ENCODE results near the gene SASS6.
A peak's percentile ranks its signal among the peaks of the same experiment; 100 is the strongest.
"Not testable (repeated sequence)": the region's sequence is repeated elsewhere in the genome, so short reads cannot be mapped to it uniquely, and the experiment has no call there.

SASS6 gene

GRCh38 chr1:100107696-100108095, 25.0 kb downstream of the SASS6 start:
- no peak for DNase-seq

GRCh38 chr1:100101564-100101963, 31.2 kb downstream of the SASS6 start:
- no peak for DNase-seq

- DNase-seq: peak; percentile 41
Measured at GRCh38 chr1:100100202-100100601, 32.5 kb downstream of the SASS6 start.

DNA sequence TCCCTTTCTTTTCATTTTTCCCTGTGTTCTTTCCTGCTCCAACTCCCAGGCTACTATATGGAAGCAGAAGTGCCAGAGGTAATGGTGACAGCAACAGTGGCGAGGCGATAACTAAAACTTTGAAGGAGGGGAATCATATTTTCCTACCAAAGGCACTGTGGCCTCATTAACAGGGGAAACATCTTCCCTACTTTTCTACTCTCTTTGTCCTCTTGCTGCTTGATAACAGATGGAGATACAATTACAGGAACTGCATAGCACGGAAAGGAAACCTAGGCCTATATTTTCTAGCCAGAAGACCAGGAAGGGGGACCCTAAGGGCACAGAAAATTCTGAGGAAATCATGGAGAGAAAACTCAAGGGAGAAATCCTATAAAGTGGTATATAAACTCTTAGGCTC, 42.3 kb downstream of the SASS6 start:
- no peak for DNase-seq

GRCh38 chr1:100089082-100089481, 43.6 kb downstream of the SASS6 start:
- DNase-seq: no peak

GRCh38 chr1:100087396-100087795, 45.3 kb downstream of the SASS6 start:
- DNase-seq: no peak

DNA sequence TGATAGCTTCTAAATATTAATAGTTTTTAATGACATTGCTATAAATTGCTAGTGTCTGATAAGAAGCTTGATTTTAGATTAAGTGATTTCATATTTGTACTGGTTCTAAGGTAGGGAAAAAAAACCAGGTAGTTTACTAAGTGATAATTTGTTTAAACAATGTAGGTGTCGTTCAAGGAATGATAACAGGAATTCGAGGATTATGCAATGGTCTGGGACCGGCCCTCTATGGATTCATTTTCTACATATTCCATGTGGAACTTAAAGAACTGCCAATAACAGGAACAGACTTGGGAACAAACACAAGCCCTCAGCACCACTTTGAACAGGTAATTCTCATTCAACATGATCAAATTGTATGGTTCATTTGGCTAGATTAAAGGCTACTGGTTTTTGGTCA, 52.4 kb downstream of the SASS6 start:
- no peak for DNase-seq

DNA sequence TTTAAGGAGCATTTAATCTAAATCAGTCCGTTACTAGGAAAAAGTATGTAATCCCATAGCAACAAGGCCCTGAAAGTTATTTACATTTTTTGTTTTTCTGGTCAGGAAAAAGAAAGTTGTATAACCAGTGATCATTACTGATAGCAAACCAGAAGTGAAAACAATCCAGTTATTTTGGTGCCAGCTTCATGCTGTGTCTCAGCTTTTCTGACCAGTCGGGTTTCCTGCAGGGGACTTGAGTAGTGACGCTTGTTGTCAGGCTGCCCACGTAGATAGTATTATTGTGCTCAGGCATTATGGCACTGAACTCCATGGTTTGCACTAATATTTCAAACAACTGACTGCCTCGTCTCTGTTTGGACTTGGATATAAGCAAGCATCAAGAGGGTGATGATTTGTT, 55.2 kb downstream of the SASS6 start:
- no peak for DNase-seq

- no peak for DNase-seq
Measured at GRCh38 chr1:100076744-100077143, 56.0 kb downstream of the SASS6 start.

GRCh38 chr1:100076319-100076718, 56.4 kb downstream of the SASS6 start:
- no peak for DNase-seq

- no peak for DNase-seq
Measured at GRCh38 chr1:100075773-100076172, 57.0 kb downstream of the SASS6 start.

- DNase-seq: no peak
Measured at GRCh38 chr1:100074604-100075395, 57.9 kb downstream of the SASS6 start.

DNA sequence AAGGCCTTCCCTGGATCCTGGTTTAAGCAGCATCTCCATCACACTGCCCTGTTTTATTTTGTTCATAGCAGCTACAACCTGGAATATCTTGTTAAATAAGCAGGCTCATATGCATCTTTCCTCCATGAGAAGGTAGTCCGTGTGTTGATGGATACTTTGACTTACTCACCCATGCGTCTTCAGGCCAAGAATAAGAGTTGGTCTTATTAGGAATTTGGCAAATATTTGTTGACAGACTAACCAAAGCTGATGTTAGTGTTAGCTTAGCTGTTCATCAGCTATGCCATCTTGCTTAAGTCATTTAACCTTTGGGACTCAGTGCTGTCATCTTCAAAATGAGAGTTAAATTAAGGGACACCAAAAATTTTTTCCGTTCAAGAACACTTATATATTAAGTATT, 59.2 kb downstream of the SASS6 start:
- no peak for DNase-seq

DNA sequence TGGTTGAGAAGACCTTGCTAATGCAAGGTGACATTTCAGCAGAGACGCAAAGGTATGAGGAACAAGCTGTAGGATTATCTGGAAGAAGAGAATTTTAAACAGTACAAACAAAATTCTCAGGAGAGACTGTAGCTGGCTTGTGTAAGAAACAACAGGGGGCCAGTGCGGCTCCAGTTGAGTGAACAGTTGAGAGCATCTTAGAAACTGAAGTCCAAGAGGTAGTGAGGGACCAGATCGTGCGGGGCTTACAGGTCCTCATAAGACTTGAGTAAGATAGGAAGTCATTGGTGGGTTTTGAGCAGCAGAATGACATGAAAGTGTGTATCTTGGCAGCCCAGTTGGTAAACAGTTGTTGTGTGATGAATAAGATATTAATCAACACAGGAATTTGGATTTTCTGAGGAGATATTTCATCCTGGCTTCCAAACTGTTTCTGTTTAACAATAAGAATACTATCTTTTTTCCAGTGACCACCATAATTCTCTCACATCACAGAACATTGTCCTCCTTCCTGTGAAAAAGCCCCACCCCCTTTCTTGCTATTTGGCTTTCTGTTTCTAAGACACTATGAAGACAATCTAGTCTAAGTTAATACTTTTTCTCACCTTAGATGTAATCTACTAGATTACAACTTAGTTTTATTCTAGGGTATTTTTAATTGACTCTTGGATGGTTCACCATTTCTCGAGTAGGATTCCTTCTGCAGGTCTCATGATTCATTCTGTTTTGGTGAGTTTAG, 62.4 kb downstream of the SASS6 start:
- DNase-seq: no peak

GRCh38 chr1:100065969-100066227, 66.8 kb downstream of the SASS6 start:
- DNase-seq: no peak

- no peak for DNase-seq
Measured at GRCh38 chr1:100065183-100065968, 67.4 kb downstream of the SASS6 start.

DNA sequence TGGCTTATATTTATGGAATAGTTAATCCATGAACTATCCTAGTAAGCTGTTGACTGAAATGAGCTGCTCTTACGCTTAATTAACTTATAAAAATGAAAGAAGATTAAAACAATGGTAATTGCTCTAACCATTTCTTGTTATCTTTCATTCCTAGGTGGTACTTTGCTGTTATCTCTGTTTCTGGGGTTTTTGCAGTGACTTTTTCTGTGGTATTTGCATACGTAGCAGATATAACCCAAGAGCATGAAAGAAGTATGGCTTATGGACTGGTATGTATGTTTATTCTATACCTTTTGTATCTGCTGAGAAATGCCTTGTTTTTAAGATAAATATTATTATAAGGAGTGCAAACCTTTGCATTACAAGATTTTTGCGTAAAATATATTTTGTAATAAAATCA, 71.0 kb downstream of the SASS6 start:
- DNase-seq: peak; percentile 54

- no peak for DNase-seq
Measured at GRCh38 chr1:100053727-100054126, 79.0 kb downstream of the SASS6 start.

DNA sequence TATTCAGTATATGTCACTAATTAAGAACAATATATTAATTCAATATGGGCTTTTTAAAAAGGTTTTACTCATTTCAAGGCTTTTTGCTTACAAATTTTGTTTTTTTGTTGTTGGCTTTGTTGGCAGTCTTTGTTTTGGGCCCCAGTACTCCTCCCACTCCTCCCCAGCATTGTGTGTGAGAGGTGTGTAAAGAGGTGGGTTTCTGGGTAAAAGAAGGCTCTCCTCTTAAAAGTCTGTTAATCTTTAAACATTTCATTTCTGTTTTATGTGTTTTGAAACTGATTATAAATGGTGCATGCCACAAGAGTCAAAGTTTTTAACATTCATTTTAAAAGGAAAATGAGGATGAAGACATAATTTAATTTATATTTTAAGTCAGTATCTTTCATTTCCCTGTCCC, 79.6 kb downstream of the SASS6 start:
- no peak for DNase-seq

DNA sequence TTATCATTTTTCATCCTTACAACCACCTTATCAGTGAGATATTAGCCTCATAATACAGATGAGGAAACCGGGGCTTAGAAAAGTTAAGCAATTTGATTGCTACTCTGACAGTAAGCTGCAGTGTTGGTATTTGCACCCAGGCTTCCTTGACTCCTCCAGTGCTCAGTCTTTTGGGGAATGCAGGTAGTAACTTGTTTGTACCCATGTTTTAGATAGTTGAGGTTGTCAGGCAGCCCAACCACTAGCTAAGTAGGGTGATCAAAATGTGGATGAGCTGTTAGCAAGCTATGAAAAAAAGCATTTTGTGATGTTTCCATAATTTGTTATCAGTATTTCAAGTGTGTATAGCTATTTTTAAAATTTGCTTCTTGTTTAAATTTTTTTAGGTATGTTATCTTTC, 80.8 kb downstream of the SASS6 start:
- DNase-seq: peak; percentile 15

GRCh38 chr1:100051401-100051800, 81.3 kb downstream of the SASS6 start:
- DNase-seq: peak; percentile 29

DNA sequence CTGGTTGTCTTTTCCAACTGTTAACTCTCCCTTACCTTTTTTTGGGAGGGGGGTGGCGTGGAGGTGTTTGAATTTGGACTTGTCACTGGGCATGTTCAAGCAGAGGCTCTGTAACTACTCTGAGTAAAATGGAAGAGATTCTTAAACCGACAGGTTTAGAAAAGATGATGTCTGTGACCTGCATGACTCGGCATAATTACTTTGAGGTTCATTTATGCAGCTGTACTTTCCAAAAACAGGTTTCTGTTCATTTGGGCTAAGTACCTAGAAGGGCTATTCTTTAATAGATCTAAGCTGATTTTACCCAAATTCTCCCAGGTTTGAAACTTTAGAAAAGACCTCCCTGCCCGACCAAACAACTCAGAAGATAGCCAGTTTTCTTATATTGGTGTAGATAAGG, 82.6 kb downstream of the SASS6 start:
- DNase-seq: peak; percentile 48

- not testable (repeated sequence) for DNase-seq
Measured at GRCh38 chr1:100047235-100047708, 85.5 kb downstream of the SASS6 start.

GRCh38 chr1:100045206-100045605, 87.5 kb downstream of the SASS6 start:
- no peak for DNase-seq
